Uterus (tissue), 4 donors: ENCODE results near the gene ERVMER34-1. TPM values are rescaled to one million over a fixed set of nuclear protein-coding genes. Genes with fewer than 3 reads are reported as not detected.
A peak's percentile ranks its signal among the peaks of the same experiment; 100 is the strongest.

Experiments
- DNase-seq, 2 donors: peaks; one replicate each; pipeline ENCODE4 v3.0.0-alpha.2; 2019 to 2020
- H3K27ac ChIP-seq, 2 donors: fragments of 200-600 bp; sonication (generic); 1 replicate in 1 of 2; 2 replicates in 1 of 2; pipeline ENCODE4 v1.5.1; 2016 to 2018
- H3K27me3 ChIP-seq, 2 donors: fragments of 200-600 bp; sonication (generic); one replicate each; pipeline ENCODE4 v1.5.1; 2018 to 2019; ENCODE audit warnings: control low read depth in 1 of 2
- H3K36me3 ChIP-seq, 2 donors: fragments of 200-600 bp; sonication (generic); one replicate each; pipeline ENCODE4 v1.5.1; 2019; ENCODE audit warnings: control low read depth in 1 of 2
- H3K4me1 ChIP-seq, 2 donors: fragments of 200-600 bp; sonication (generic); one replicate each; pipeline ENCODE4 v1.5.1; 2018 to 2019; ENCODE audit warnings: control low read depth in 1 of 2
- H3K4me3 ChIP-seq, 2 donors: fragments of 200-600 bp; sonication (generic); 1 replicate in 1 of 2; 2 replicates in 1 of 2; pipeline ENCODE4 v1.5.1; 2018 to 2019; ENCODE audit warnings: mild to moderate bottlenecking in 1 of 2
- H3K9me3 ChIP-seq, 2 donors: fragments of 200-600 bp; sonication (generic); one replicate each; pipeline ENCODE4 v1.5.1; 2019; ENCODE audit warnings: control low read depth in 1 of 2
- POLR2A ChIP-seq, 2 donors: fragments of 450-650 bp; IDR thresholded peaks; one replicate each; pipeline ENCODE4 v1.6.1; 2016; ENCODE audit warnings: antibody characterized with exemption in 2 of 2, mild to moderate bottlenecking in 1 of 2, moderate library complexity in 1 of 2
- intact Hi-C: fragments of 100-400 bp; cut with DNase I; formaldehyde crosslinking; loops from one replicate; pipeline ENCODE4 v1.15.1; 2023; ENCODE audit warnings: low total_unique reads
- total RNA-seq, 4 donors: library from RNA; depleted of rRNA in 3 of 4; stranded (reverse); fragments of >200 nt in 3 of 4; gene quantifications; one replicate each; pipeline versions ENCODE4 v1.1.0 to v1.2.4, GENCODE V29; 2014 to 2023
- TF ChIP-seq, protein P1 (sequence below), 4 experiments: fragments of 200-600 bp in 2 of 4; fragments of 450-650 bp in 2 of 4; sonication (generic) in 2 of 4; IDR thresholded peaks; one replicate each; pipeline ENCODE4 v1.5.1; 2016 to 2019; ENCODE audit warnings: antibody characterized with exemption in 4 of 4, mild to moderate bottlenecking in 2 of 4, moderate library complexity in 1 of 4
- donor health status: DM: yes; HTN: yes; CAD: no.

The ERVMER34-1 gene, protein sequence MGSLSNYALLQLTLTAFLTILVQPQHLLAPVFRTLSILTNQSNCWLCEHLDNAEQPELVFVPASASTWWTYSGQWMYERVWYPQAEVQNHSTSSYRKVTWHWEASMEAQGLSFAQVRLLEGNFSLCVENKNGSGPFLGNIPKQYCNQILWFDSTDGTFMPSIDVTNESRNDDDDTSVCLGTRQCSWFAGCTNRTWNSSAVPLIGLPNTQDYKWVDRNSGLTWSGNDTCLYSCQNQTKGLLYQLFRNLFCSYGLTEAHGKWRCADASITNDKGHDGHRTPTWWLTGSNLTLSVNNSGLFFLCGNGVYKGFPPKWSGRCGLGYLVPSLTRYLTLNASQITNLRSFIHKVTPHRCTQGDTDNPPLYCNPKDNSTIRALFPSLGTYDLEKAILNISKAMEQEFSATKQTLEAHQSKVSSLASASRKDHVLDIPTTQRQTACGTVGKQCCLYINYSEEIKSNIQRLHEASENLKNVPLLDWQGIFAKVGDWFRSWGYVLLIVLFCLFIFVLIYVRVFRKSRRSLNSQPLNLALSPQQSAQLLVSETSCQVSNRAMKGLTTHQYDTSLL
- total RNA-seq = 1 to 10 TPM in 2 of 4 donors, under 1 TPM in 1, not detected in 1; 0.26 to 3.0 (median 1.2) TPM

DNA sequence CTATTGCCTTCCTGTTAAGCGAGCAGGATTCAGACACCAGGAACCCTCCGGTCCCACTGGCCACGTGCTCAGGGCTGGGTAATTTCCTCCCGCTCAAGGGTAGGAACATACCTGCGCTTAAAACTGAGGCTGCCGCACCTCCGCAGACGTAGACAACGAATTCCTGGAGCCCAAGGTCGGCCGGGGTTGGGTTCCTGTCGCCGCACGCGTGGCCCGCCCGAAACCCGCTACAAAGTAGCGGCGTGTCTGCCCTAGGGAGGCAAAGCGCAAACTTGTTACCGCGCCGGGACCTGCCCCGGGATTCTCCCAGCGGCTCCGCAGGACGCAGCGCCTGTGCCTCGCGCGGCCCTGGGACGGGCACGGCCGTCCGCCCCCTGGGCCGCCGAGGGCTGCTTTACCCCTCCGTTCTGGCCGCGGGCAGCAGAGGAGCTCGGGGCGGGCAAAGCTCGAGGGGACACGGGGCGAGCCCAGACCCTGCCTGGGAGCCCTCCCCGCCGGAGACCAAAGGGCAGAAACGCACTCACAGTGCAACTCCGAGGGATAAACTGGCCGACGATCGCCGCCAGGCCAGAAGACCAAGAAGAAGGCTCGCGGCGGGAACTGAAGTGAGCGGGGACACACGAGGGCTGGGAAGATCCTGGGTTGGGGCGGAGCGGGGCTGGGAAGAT is at the start of gene ERVMER34-1:
TSS of gene ERVMER34-1 (minus strand) at position 607 of the 668 bp plus-strand sequence. CDS start 5,905 bp downstream, outside the sequence.
- Histone ChIP-seq H3K9me3 (no peaks in the 10 kb centered on the region), H3K27me3 (no peaks in the 10 kb centered on the region), H3K4me3 (peak within 1 kb of the TSS; percentile 29 to 48), H3K4me1 (no peaks in the 10 kb centered on the region), H3K36me3 (no peaks in the 10 kb centered on the region), H3K27ac (no peak within 1 kb of the TSS)
- no peak for TF ChIP-seq POLR2A (IDR thresholded peaks at IDR 0.05)
- TF ChIP-seq, protein P1, sequence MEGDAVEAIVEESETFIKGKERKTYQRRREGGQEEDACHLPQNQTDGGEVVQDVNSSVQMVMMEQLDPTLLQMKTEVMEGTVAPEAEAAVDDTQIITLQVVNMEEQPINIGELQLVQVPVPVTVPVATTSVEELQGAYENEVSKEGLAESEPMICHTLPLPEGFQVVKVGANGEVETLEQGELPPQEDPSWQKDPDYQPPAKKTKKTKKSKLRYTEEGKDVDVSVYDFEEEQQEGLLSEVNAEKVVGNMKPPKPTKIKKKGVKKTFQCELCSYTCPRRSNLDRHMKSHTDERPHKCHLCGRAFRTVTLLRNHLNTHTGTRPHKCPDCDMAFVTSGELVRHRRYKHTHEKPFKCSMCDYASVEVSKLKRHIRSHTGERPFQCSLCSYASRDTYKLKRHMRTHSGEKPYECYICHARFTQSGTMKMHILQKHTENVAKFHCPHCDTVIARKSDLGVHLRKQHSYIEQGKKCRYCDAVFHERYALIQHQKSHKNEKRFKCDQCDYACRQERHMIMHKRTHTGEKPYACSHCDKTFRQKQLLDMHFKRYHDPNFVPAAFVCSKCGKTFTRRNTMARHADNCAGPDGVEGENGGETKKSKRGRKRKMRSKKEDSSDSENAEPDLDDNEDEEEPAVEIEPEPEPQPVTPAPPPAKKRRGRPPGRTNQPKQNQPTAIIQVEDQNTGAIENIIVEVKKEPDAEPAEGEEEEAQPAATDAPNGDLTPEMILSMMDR (IDR thresholded peaks at IDR 0.05) = no peak
- DNase-seq = peak; percentile 18 to 19
- intact Hi-C loops = no loop called here

DNA sequence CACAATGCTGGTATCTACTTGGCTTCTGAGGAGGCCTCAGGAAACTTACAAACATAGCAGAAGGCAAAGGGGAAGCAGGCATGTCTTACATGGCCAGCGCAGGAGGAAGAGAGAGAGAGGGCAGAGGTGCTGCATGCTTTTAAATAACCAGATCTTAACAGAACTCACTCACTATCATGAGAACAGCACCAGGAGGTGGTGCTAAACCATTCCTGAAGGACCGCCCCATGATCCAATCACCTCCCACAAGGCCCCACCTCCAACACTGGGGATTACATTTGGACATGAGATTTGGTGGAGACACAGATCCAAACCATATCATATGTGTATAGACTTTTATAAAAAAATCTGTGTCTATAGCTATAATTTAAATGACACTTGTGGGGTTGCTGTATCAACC is 48.6 kb upstream of the ERVMER34-1 start:
- intact Hi-C loops = no loop called here
- Histone ChIP-seq H3K27me3 (no peaks in the 10 kb centered on the region), H3K36me3 (no peaks in the 10 kb centered on the region), H3K27ac (no peak overlapping the region), H3K4me1 (no peaks in the 10 kb centered on the region), H3K9me3 (no peaks in the 10 kb centered on the region), H3K4me3 (no peak overlapping the region)
- DNase-seq = no peak
- no peak for TF ChIP-seq POLR2A (IDR thresholded peaks at IDR 0.05)
- TF ChIP-seq, protein P1 (IDR thresholded peaks at IDR 0.05) = no peak

DNA sequence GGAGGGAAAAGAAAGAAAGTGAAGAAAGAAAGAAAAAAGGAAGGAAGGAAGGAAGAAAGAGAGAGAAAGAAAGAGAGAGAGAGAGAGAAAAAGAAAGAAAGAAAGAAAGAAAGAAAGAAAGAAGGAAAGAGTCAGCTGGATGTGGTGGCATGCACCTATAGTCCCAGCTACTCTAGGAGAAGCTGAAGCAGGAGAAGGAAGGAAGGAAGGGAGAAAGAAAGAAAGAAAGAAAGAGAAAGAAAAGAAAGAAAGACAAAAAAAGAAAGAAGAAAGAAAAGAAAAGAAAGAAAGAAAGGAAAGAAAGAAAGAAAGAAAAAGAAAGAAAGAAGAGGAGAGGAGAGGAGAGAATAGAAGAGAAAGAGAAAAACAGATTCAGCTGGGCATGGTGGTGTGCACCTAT is 44.3 kb upstream of the ERVMER34-1 start:
- DNase-seq = no peak
- Histone ChIP-seq H3K36me3 (no peaks in the 10 kb centered on the region), H3K4me1 (no peaks in the 10 kb centered on the region), H3K27me3 (no peaks in the 10 kb centered on the region), H3K9me3 (no peaks in the 10 kb centered on the region), H3K4me3 (no peak overlapping the region), H3K27ac (no peak overlapping the region)
- TF ChIP-seq, protein P1 (IDR thresholded peaks at IDR 0.05) = no peak
- no peak for TF ChIP-seq POLR2A (IDR thresholded peaks at IDR 0.05)
- intact Hi-C loops = no loop called here

DNA sequence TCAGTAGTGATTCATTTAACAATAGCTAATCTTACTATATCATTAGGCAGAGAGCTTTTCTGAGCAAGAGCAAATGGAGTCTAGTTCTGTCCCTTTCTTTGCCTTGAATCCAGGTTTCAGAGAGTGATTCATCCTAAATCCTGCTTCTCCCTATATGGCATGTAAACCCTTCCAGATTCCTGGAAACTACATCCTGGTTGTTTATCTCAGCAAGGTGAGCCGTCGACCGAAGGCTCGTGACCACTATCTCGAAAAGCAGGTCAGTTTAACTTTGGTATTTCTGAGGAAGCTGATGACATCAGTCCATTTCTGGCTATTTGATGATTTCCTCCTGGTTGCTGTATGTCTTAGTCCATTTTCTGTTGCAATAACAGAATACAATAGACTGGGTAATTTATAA is 40.7 kb upstream of the ERVMER34-1 start:
- intact Hi-C loops = no loop called here
- Histone ChIP-seq H3K36me3 (no peaks in the 10 kb centered on the region), H3K4me1 (no peaks in the 10 kb centered on the region), H3K4me3 (no peak overlapping the region), H3K9me3 (no peaks in the 10 kb centered on the region), H3K27me3 (no peaks in the 10 kb centered on the region), H3K27ac (no peak overlapping the region)
- no peak for TF ChIP-seq POLR2A (IDR thresholded peaks at IDR 0.05)
- TF ChIP-seq, protein P1 (IDR thresholded peaks at IDR 0.05) = no peak
- no peak for DNase-seq

DNA sequence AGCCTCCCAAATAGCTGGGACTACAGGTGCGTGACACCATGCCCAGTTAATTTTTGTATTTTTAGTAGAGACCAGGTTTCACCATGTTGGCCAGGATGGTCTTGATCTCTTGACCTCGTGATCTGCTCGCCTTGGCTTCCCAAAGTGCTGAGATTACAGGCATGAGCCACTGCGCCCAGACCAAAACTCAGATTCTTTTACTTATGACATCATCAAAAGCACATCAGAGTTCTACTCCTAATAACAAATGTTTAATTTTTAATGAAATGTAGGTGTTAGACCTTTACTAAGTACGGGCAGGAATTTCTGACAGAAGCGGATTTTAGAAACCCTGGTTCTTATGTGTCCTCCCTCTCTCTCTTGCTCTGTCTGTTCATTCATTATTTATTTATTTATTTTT is 38.5 kb upstream of the ERVMER34-1 start:
- TF ChIP-seq, protein P1 (IDR thresholded peaks at IDR 0.05) = no peak
- TF ChIP-seq POLR2A (IDR thresholded peaks at IDR 0.05) = no peak
- no peak for DNase-seq
- H3K27me3 ChIP-seq = no peaks in the 10 kb centered on the region
- H3K36me3 ChIP-seq = no peaks in the 10 kb centered on the region
- H3K4me1 ChIP-seq = no peaks in the 10 kb centered on the region
- intact Hi-C loops = no loop called here
- no peaks in the 10 kb centered on the region for H3K9me3 ChIP-seq
- H3K4me3 ChIP-seq = no peak overlapping the region
- H3K27ac ChIP-seq = no peak overlapping the region
